NT2/D1 (cell line): ENCODE data around the gene NR1H3.

ENCODE experiments used
- SUZ12 ChIP-seq: IDR thresholded peaks from 2 replicates; pipeline ENCODE4 v1.6.1; 2011; ENCODE audit not compliant: insufficient read length, insufficient read depth; ENCODE audit errors: extremely low read depth
- ZNF274 ChIP-seq: IDR thresholded peaks from 2 replicates; pipeline ENCODE4 v1.6.1; 2011; ENCODE audit warnings: mild to moderate bottlenecking, low read depth, low read length

DNA sequence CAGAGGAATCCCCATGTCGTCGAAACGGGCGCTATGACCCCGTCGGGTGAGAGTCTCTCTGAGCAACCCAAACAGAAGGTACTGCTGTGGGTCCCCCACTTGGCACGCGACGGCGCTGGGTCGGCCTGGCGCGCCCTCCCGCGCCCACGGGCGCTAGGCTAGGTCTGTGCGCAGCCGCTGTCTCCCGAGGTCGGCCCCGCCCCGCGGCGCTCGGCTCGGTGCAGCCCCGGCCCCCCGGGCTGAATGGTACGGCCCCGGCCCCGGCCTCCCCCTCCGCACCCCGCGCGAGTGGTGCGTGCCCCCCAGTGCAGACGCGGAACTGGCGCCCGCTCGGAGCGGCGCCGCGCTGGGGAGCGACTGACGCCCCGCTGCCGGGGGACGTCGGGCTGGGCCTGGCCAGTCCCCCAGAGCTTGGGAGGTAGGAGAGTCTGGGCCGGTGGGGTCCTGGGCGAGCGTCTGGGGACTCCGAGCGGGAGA, 12.1 kb downstream of the NR1H3 start, which contains the start of gene MADD:
- no peak for TF ChIP-seq SUZ12
- TF ChIP-seq ZNF274, result no peak
